Measurements from ENCODE around the gene PSMD10. TPM values are rescaled to one million over a fixed set of nuclear protein-coding genes. Genes with fewer than 3 reads are reported as not detected.

Gene PSMD10
- total and polyA plus RNA-seq, 5 experiments from 2014 or later = 26.1 to 68.5 (median 51.5) TPM

GRCh38 chrX:108117988-108118387, 26.6 kb upstream of the PSMD10 start:
- DNase-seq (no peak), ATAC-seq (no peak)
- Mint-ChIP-seq H3K4me1 (peaks cover 0 to 4% (median 2%) of the 10 kb centered on the region in 4 donors), H3K27ac (no peak overlapping the region), H3K36me3 (peaks cover 0 to 5% (median 0%) of the 10 kb centered on the region in 3 donors), H3K4me3 (no peak overlapping the region), H3K27me3 (no peaks in the 10 kb centered on the region), H3K9me3 (no peaks in the 10 kb centered on the region)
- POLR2A ChIA-PET = no interaction called here

- Mint-ChIP-seq H3K27ac (no peak overlapping the region), H3K4me3 (no peak overlapping the region), H3K36me3 (peaks cover 0 to 8% (median 0%) of the 10 kb centered on the region in 3 donors), H3K27me3 (no peaks in the 10 kb centered on the region), H3K4me1 (peaks cover 0 to 4% (median 2%) of the 10 kb centered on the region in 4 donors), H3K9me3 (no peaks in the 10 kb centered on the region)
- ATAC-seq (no peak), DNase-seq (no peak)
- POLR2A ChIA-PET = interaction anchor here (0.6 kb wide), 1 partner anchor 594 kb away, joined by 3 read pairs; no protein-coding TSS in a partner anchor
Measured at GRCh38 chrX:108114541-108114940, 23.2 kb upstream of the PSMD10 start.

GRCh38 chrX:108105473-108105872, 14.1 kb upstream of the PSMD10 start:
- Mint-ChIP-seq H3K4me3 (no peak overlapping the region), H3K9me3 (peaks cover 0 to 6% (median 0%) of the 10 kb centered on the region in 9 donors), H3K4me1 (peaks cover 4 to 18% (median 6%) of the 10 kb centered on the region in 4 donors), H3K27ac (no peak overlapping the region), H3K36me3 (peaks cover 9 to 13% (median 12%) of the 10 kb centered on the region in 3 donors), H3K27me3 (no peaks in the 10 kb centered on the region)
- POLR2A ChIA-PET = no interaction called here
- DNase-seq (no peak), ATAC-seq (no peak)

GRCh38 chrX:108097380-108097779, 6.0 kb upstream of the PSMD10 start:
- H3K4me1 Mint-ChIP-seq = peaks cover 0 to 4% (median 3%) of the 10 kb centered on the region in 4 donors
- DNase-seq (no peak), ATAC-seq (no peak)
- H3K4me3 Mint-ChIP-seq = no peak overlapping the region
- no peaks in the 10 kb centered on the region for H3K9me3 Mint-ChIP-seq
- peaks cover 0 to 5% (median 2%) of the 10 kb centered on the region in 3 donors for H3K36me3 Mint-ChIP-seq
- no peaks in the 10 kb centered on the region for H3K27me3 Mint-ChIP-seq
- POLR2A ChIA-PET = no interaction called here
- no peak overlapping the region for H3K27ac Mint-ChIP-seq

- H3K36me3 Mint-ChIP-seq = peaks cover 0 to 10% (median 0%) of the 10 kb centered on the region in 3 donors
- H3K9me3 Mint-ChIP-seq = no peaks in the 10 kb centered on the region
- no peaks in the 10 kb centered on the region for H3K27me3 Mint-ChIP-seq
- H3K27ac Mint-ChIP-seq = no peak overlapping the region
- H3K4me1 Mint-ChIP-seq = peaks cover 0 to 19% (median 8%) of the 10 kb centered on the region in 4 donors
- POLR2A ChIA-PET = interaction anchor here (0.5 to 1.4 kb wide), 3 partner anchors 10 to 418 kb away, joined by 3 to 5 read pairs (median 3); partner anchors contain the start of gene MID2
- ATAC-seq (peak; percentile 23 to 34), DNase-seq (peak in 2 of 10 donors; percentile 1 to 66)
- no peak overlapping the region for H3K4me3 Mint-ChIP-seq
Measured at GRCh38 chrX:108091878-108092291, 543 bp upstream of the PSMD10 start.

GRCh38 chrX:108090491-108091263, 665 bp downstream of the PSMD10 start:
- POLR2A ChIA-PET = interaction anchor here (0.8 to 1.4 kb wide), 5 partner anchors 9 to 462 kb away, joined by 3 to 5 read pairs (median 3); partner anchors contain the start of genes MID2 and PRPS1
- no peaks in the 10 kb centered on the region for H3K27me3 Mint-ChIP-seq
- H3K4me3 Mint-ChIP-seq = no peak overlapping the region
- peaks cover 0 to 19% (median 8%) of the 10 kb centered on the region in 4 donors for H3K4me1 Mint-ChIP-seq
- no peak overlapping the region for H3K27ac Mint-ChIP-seq
- no peaks in the 10 kb centered on the region for H3K9me3 Mint-ChIP-seq
- peaks cover 0 to 17% (median 0%) of the 10 kb centered on the region in 3 donors for H3K36me3 Mint-ChIP-seq
- ATAC-seq (no peak), DNase-seq (no peak)

GRCh38 chrX:108088511-108088910, 2.8 kb downstream of the PSMD10 start:
- no peak overlapping the region for H3K4me3 Mint-ChIP-seq

GRCh38 chrX:108087792-108088191, 3.5 kb downstream of the PSMD10 start:
- no peak for ATAC-seq
- Mint-ChIP-seq H3K27me3 (no peaks in the 10 kb centered on the region), H3K4me1 (peaks cover 0 to 15% (median 5%) of the 10 kb centered on the region in 4 donors), H3K4me3 (no peak overlapping the region), H3K27ac (peak overlapping the region in 1 of 10 donors; percentile 6), H3K9me3 (no peaks in the 10 kb centered on the region), H3K36me3 (peaks cover 0 to 28% (median 0%) of the 10 kb centered on the region in 3 donors)
- DNase-seq = no peak
- POLR2A ChIA-PET = no interaction called here

More at GRCh38 chrX:108088511-108088910, 2.8 kb downstream of the PSMD10 start:
- DNase-seq = no peak
- no peak for ATAC-seq
- Mint-ChIP-seq H3K27ac (no peak overlapping the region), H3K27me3 (no peaks in the 10 kb centered on the region), H3K4me1 (peaks cover 0 to 19% (median 5%) of the 10 kb centered on the region in 4 donors), H3K36me3 (peaks cover 0 to 28% (median 0%) of the 10 kb centered on the region in 3 donors), H3K9me3 (no peaks in the 10 kb centered on the region)
- POLR2A ChIA-PET = no interaction called here

- Mint-ChIP-seq H3K9me3 (no peaks in the 10 kb centered on the region), H3K27ac (peak overlapping the region in 2 of 10 donors; percentile 29 to 61), H3K36me3 (peaks cover 0 to 41% (median 0%) of the 10 kb centered on the region in 3 donors), H3K27me3 (no peaks in the 10 kb centered on the region), H3K4me3 (no peak overlapping the region), H3K4me1 (no peaks in the 10 kb centered on the region)
- ATAC-seq (no peak), DNase-seq (no peak)
- POLR2A ChIA-PET = no interaction called here
Measured at GRCh38 chrX:108081110-108081509, 10.2 kb downstream of the PSMD10 start.

GRCh38 chrX:108072746-108073145, 18.6 kb downstream of the PSMD10 start:
- POLR2A ChIA-PET = no interaction called here
- ATAC-seq = no peak
- Mint-ChIP-seq H3K27me3 (no peaks in the 10 kb centered on the region), H3K9me3 (no peaks in the 10 kb centered on the region), H3K4me3 (no peak overlapping the region), H3K36me3 (peaks cover 0 to 53% (median 0%) of the 10 kb centered on the region in 3 donors), H3K4me1 (peaks cover 0 to 10% (median 4%) of the 10 kb centered on the region in 4 donors), H3K27ac (peak overlapping the region in 2 of 10 donors; percentile 43 to 60)
- no peak for DNase-seq

- H3K27ac Mint-ChIP-seq = peak overlapping the region in 6 of 10 donors; percentile 7 to 93 (median 76)
- H3K9me3 Mint-ChIP-seq = no peaks in the 10 kb centered on the region
- ATAC-seq (no peak), DNase-seq (no peak)
- POLR2A ChIA-PET = interaction anchor here (0.6 kb wide), 1 partner anchor 51 kb away, joined by 4 read pairs; no protein-coding TSS in a partner anchor
- no peaks in the 10 kb centered on the region for H3K27me3 Mint-ChIP-seq
- peaks cover 0 to 53% (median 0%) of the 10 kb centered on the region in 3 donors for H3K36me3 Mint-ChIP-seq
- H3K4me1 Mint-ChIP-seq = peaks cover 0 to 10% (median 4%) of the 10 kb centered on the region in 4 donors
- H3K4me3 Mint-ChIP-seq = no peak overlapping the region
Measured at GRCh38 chrX:108071578-108071977, 19.8 kb downstream of the PSMD10 start.

- no peak overlapping the region for H3K4me3 Mint-ChIP-seq
- ATAC-seq = no peak
- no peak for DNase-seq
- no peaks in the 10 kb centered on the region for H3K27me3 Mint-ChIP-seq
- no peaks in the 10 kb centered on the region for H3K9me3 Mint-ChIP-seq
- POLR2A ChIA-PET = interaction anchor here (0.6 kb wide), 1 partner anchor 50 kb away, joined by 4 read pairs; no protein-coding TSS in a partner anchor
- H3K36me3 Mint-ChIP-seq = peaks cover 0 to 53% (median 0%) of the 10 kb centered on the region in 3 donors
- peaks cover 0 to 10% (median 4%) of the 10 kb centered on the region in 4 donors for H3K4me1 Mint-ChIP-seq
- H3K27ac Mint-ChIP-seq = peak overlapping the region in 2 of 10 donors; percentile 18 to 48
Measured at GRCh38 chrX:108070891-108071290, 20.5 kb downstream of the PSMD10 start.

- no peak for DNase-seq
- H3K4me1 Mint-ChIP-seq = peaks cover 0 to 10% (median 4%) of the 10 kb centered on the region in 4 donors
- H3K9me3 Mint-ChIP-seq = no peaks in the 10 kb centered on the region
- H3K27ac Mint-ChIP-seq = peak overlapping the region in 8 of 10 donors; percentile 21 to 81 (median 62)
- no peaks in the 10 kb centered on the region for H3K27me3 Mint-ChIP-seq
- POLR2A ChIA-PET = no interaction called here
- ATAC-seq = no peak
- H3K4me3 Mint-ChIP-seq = no peak overlapping the region
- peaks cover 0 to 44% (median 0%) of the 10 kb centered on the region in 3 donors for H3K36me3 Mint-ChIP-seq
Measured at GRCh38 chrX:108068121-108068520, 23.2 kb downstream of the PSMD10 start.
